T-helper 2 cell (primary cell): ENCODE results near the gene CUL5.

ENCODE experiments used
- DNase-seq, 5 experiments: peaks; one replicate each; pipeline versions ENCODE4 v3.0.0 to v3.0.0-alpha.2; 2012 to 2022
- total RNA-seq, 2 donors: gene quantifications; one replicate each; lab custom pipeline; 2026; lab: John Stamatoyannopoulos, UW

CUL5 gene
- 37.4 to 57.6 reads per million in 2 donors for total RNA-seq

DNA sequence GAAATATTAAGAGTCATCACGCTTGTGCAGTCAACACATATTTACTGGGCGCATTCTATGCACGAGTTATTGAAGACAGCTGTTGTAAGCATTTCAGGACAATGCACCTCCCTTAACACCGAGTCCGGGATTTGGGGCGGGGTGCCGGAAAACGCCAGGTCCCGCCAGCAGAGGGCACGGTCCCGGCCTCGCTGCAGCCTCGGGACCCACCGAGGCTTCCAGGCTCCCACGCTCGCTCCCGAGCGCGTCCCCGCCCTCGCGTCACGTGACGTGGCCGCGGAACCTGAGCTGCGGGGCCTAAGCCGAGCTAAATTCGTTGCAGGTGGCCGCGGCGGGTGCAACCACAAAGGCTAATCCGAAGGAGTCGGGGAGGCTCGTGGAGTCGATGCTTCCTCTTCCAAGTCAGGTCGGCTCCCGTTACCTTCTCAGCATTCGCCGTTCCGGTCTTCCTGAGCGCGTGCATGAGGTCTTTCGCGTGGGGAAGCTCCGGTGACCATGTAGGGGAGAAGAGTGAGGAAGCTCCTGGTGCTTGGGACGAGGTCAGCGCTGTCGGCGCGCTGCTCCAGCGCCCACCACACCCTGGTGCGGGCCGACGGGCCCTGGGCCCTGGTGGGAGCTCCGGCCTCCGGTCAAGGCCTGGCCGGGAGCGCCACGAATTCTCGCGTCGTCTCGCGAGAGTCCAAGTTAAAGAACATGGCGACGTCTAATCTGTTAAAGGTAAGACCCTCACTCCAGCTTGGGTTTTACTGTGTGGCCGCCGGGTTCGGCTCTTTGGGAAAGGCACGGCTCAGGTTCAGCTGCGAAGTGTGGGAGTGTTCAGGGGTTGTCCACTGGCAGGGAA, at the start of gene CUL5:
Gene CUL5, plus strand, starts transcription at position 243 of the 841 bp plus-strand sequence. Its CDS starts 451 bp downstream, at position 694.
- peak; percentile 75 to 92 (median 85) for DNase-seq

DNA sequence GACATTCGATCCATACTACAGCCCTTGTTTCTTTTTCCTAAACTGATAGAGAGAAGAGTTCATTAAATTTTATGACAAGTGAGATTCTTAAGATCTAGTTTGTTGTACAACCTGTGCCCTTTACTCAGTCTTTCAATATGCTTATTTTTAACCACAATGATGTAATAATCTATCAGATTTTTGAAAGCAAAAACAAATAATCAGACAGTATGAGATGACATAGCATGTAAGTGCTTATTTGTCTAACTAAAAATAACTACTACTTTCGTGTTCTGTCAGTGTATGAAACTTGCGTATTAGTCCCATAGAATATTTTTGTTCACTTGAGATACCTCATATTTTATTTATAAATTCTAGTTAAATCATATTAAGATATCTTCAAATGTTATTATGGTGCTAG, 47.2 kb upstream of the CUL5 start:
- no peak for DNase-seq

DNA sequence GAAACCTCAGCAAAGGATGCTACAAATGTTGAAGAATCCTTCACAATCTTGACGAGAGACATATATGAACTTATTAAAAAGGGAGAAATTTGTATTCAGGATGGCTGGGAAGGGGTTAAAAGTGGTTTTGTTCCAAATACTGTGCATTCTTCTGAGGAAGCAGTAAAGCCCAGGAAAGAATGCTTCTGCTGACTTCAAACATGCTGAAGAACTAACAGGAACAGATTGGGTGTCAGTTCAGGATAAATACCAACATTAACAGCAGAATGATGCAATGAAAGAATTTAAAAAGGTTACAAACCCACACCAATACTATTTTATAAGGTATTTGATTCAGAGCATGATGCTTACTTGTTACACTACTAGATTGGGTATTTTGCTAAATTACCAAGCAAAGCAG, 46.5 kb upstream of the CUL5 start:
- DNase-seq: no peak

DNA sequence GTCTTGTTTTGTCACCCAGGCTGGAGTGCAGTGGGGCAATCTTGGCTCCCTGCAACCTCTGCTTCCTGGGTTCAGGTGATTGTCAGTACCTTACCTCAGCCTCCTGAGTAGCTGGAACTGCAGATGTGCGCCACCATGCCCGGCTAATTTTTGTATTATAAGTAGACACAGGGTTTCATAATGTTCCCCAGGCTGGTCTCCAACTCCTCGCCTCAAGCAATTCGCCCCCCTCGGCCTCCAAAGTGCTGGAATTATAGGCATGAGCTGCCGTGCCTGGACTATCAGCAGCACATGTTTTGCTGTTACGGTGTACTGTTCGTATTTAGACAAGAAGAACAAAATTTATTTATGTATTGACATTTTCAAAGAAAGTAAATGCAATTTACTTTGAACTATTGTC, 45.6 kb upstream of the CUL5 start:
- no peak for DNase-seq

DNA sequence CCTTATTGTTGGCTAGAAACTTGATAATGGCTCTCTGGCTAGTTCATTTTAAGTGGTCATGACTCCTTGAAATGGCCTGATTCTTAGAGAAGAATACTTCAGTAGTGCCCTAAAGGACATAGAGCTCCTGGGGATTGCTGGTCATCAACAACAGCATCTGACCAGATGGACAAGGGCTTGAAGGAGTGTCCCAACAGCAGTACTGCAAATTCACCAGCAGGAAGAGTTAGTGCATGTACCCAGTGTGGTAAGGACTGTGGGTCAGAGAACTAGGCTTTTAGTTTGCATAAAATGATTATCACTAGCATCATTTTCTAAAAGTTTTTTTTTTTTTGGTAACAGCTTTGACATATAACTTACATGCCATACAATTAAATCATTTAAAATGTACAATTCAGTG, 39.5 kb upstream of the CUL5 start:
- no peak for DNase-seq

DNA sequence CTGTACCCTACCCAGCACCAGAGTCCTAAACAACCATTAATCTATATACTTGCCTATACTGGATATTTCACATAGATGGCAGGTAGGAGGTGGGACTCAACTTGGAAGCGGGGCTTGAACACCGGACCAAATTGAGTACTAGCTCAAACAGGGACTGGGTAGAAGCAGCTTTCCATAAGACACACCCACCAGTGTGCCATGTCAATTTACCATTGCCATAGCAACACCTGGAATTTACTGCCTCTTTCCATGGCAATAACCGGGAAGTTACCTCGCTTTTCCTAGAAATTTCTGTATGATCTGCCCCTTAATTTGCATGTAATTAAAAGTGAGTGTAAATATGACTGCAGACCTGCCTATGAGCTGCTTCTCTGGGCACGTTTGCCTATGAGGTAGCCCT, 38.6 kb upstream of the CUL5 start:
- DNase-seq: no peak

DNA sequence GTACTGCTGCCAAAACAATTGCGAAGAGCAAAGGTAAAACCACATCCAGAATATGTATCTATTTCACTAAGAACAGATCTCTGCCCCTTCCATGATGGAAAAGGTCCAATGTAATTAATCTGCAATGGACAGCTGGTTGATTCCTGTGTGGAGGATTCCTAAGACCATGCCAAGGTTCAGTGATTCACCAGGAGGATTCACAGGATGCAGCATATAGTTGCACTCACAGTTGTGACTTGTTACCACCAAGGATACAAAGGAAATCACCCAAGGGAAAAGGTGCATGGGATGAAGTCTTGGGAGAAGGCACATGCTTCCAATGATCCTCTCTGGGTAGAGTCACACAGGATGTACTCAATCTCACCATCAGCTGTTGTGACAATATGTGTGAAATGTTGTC, 35.1 kb upstream of the CUL5 start:
- no peak for DNase-seq

DNA sequence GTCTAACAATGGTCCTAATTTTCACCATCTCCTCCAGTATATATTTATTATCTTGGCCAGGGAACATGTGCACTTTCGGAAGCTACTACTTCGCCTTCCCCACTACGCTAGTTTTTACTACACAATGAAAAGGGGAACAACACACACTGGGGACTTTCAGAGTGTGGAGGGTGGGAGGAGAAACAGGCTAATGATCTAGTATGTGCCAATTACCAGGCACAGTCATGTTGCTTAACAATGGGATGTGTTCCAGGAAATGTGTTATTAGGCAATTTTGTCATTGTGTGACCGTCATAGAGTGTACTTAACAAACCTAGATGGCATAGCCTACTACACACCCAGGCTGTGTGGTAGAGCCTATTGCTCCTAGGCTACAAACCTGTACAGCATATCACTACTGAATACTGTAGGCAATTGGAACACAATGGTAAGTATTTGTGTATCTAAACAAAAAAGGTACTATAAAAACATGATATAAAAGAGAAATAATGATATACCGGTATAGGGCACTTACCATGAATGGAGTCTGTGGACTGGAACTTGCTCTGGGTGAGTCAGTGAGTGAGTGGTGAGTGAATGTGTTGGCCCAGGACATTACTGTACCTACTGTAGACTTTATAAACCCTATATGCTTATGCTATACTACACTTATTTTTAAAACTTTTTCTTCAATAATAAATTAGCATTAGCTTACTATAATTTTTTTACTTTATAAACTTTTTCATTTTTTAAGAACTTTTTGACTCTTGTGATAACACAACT, 20.1 kb upstream of the CUL5 start:
- DNase-seq: no peak

DNA sequence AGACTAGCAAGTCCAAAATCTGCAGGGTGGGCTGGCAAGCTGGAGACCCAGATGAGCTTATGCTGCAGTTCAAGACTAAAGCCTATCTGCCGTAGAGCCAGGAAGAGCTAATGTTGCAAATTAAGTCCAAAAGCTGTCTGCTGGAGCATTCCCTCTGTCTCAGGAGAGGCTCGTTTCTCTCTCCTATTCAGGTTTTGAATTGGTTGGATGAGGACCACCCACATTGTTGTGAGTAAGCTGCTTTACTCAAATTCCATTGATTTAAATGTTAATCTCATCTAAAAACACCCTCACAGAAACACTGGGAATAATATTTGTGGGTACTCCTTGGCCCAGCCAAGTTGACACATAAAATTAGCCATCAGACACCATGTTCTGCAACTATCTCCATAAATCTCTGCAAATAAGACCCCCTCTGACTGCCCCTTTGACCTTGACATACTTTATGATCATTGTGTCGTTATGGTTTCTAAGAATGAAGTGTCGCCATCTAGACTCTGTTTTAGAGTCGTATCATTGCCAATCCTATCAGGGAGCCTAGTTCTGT, 16.8 kb upstream of the CUL5 start:
- no peak for DNase-seq

DNA sequence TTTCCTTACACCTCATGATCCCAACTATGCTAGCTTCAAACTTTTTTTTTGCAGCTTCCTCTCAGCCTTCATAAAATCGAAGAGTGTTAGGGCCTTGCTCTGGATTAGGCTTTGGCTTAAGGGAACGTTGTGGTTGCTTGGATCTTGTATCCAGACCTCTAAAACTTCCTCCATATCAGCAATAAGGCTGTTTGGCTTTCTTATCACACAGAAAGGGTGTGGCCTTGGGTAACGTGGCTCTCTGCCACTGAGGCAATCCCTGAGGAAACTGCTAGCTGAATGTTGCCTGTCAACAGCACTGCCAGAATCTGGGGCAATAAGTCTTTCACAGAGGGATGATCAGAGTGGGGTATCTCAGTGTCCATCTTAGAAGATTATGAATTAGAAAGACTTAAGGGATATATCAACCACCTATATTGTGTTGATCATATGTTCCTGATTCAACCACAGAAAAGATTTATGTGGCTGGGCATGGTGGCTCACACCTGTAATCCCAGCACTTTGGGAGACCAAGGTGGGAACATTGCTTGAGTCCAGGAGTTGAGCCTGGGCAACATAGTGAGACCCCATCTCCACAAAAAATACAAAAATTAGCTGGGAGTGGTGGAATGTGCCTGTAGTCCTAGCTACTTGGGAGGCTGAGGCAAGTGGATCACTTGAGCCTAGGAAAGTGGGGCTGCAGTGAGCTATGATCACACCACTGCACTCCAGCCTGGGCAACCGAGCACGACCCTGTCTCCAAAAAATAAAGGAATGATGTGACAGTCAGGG, 12.5 kb upstream of the CUL5 start:
- no peak for DNase-seq

DNA sequence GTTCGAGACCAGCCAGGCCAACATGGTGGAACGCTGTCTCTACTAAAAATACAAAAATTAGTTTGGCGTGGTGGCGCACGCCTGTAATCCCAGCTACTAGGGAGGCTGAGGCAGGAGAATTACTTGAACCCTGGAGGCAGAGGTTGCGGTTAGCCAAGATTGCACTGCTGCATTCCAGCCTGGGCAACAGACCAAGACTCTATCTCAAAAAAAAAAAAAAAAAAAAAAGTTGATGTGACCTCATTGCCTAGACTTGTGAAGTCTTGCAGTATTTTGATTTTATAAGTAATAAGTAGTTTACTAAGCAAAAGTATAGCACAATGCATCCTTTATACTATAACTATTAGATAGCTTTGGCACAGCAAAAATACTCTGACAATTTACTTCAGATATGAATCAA, 9.9 kb upstream of the CUL5 start:
- DNase-seq: no peak

DNA sequence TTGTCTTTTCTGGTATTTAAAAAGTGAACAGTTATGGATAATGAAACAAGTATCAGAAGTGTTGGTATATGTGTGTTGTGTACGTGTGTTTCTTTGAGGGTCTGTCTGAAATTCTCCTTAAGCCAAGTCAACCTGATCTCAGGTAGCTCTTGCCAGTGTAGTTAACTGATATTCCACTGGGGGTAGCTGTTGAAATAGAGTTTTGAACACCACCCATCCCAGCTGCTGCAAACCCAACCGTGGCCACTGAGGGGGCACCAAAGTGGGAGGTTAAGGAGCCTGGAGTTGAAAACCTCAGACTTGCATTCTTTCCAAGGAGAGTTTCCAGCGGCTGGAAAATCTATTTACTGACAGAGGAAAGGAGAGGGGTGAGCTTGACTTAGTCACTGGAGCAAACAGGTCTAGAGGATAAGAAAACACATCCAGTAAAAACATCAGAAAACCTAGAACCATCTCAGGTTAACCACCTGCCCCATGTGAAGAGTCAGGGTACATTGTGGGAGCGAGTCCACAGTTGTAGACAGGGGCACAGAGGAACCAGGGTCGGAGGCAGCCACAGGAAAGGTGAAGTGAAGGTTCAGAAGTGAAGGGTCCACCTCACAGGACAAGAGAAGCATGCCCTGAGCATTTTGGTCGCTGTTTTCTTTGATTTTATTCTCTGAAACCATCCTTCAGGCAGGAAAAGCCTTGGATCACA, 8.8 kb upstream of the CUL5 start:
- peak in 2 of 5 experiments; percentile 8 to 43 for DNase-seq

DNA sequence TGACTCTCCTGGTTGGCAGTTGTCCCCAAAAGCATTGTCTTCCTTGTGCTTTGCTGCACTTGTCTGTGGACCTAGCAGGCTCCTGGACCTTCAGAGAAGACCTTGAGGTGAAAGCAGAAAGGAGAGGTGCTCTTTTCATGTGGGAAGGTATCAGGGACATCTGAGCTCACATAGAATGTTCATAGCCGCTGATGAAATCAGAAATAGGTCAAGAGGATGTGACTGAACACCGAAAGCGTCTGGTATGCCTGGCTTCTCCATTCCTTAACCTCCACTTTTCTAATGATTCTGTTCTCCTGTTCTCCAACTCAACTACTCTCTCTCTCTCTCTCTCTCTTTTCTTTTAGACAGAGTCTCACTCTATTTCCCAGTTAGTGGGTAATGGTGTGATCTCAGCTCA, 6.2 kb upstream of the CUL5 start:
- no peak for DNase-seq

DNA sequence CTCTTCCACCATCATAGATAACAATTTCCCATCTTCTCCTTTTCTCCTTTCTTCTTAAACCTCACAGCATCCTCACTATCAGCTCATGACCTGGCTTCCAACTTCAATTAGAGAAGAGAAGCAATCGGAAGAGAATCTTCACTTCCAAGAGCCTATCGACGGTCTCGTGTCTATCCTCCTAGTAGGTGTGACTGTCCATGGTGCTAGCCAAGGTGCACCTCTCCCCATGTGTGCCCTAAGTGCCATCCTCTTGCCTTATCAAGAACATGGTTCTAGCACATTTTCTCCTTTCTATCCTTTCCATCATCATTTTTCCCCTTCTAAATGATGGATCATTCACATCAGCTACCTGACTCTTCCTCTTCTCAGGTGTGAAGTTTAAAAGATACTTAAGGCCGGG, 5.1 kb upstream of the CUL5 start:
- DNase-seq: no peak

DNA sequence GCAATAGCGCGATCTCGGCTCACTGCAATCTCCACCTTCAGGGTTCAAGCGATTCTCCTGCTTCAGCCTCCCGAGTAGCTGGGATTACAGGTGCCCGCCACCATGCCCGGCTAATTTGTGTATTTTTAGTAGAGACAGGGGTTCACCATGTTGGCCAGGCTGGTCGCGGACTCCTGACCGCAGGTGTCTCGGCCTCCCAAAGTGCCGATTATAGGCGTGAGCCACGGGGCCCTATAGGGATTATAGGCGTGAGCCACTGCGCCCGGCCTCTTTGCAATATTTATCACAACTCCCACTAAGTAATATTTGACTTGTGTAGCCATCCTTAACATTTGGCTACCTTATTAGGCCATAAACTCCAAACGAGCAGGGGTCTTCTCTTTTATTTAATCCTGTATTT, 879 bp upstream of the CUL5 start:
- no peak for DNase-seq

DNA sequence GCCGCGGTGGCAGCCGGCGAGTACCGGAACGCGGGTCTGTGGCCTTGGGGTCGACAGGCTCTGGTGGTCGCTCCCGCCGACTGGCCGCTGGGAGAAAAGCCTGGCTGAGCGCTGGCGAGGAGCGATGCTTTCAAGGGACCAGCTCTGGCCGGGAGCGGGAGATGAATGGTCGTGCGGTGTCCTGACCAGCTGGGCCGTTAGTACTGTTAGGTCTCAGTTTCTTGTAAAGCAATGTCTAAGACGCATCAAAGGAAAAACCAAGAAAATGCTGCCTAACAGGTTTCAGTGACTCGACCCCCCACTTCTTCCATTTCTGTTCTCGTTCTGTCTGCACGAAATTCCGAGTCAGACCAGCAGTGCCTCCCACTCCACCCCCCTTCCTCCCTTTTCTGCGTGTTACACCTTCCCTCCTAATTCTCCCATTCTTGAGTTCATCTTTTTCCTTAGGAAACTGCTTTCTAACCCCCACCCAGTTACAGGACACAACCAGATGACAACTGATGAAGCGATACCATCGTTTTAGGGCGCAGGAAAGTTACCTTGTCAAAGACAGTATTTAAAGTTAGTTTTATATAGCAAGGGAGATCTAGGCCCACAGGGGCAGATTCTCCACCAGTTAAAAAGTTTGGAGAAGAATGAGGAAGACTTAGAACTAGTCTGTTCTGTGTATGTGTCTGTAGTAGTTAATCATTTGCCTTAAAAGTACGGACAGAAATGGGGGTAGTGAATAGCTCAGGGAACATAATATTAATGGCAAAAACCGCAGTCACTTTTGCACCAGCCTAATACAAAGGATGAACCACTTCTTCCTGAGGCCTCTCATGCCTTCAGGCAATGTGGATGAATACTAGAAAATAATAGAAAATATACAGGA, 1.0 kb downstream of the CUL5 start:
- DNase-seq: peak in 1 of 5 experiments; percentile 9

DNA sequence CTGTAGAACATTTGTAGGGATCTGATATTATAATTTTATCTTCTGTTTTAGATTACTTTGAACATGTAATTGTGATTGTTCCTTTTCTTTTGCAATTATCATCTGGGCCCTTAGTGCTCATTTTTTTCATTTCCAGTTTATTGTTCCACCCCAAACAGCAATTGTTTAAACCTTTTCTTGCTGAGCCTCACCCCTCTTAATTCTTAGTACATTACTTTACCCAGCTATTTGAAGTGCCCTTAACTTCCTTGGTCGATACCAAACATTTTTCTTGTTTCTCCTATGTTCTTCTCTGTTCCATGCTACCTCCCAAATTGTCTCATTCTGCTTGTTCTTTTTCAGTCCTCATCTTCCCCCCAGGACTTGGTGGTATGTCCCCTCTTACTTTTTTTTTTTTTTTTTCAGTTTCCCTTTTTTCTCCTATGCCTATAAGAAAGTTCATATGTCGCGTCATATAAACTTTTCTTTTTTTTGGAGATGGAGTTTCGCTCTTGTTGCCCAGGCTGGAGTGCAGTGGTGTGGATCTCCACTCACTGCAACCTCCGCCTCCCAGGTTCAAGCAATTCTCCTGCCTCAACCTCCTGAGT, 3.5 kb downstream of the CUL5 start:
- no peak for DNase-seq

DNA sequence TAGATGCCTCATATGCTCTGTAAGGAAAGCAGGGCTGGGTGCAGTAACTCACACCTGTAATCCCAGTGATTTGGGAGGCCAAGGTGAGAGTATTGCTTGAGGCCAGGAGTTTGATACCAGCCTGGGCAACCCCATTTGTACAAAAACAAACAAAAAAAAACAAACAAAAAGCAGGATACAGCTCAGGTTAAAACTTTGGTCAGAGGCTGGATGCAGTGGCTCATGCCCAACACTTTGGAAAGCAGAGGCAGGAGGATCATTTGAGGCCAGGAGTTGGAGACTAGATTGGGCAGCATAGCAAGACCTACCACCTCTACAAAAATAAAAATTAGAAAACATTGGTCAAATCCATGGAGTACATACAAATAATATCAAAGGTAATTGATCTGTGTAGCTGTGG, 7.9 kb downstream of the CUL5 start:
- no peak for DNase-seq

DNA sequence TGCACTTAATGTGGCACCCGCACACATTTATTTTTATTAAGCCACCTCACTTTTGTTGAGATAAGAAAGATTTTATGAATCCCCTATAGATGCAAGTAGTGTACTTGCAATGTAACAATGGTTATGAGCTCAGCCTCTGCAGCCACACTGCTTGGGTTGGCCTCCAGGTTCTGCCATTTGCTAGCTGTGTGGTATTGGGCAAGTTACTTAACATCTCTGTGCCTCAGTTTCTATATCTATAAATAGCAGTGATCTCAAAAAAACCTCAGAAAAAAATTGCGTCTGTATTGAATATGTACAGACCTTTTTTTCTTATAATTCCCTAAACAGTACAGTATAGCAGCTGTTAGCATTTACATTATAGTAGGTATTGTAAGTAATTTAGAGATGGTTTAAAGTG, 10.0 kb downstream of the CUL5 start:
- DNase-seq: no peak

DNA sequence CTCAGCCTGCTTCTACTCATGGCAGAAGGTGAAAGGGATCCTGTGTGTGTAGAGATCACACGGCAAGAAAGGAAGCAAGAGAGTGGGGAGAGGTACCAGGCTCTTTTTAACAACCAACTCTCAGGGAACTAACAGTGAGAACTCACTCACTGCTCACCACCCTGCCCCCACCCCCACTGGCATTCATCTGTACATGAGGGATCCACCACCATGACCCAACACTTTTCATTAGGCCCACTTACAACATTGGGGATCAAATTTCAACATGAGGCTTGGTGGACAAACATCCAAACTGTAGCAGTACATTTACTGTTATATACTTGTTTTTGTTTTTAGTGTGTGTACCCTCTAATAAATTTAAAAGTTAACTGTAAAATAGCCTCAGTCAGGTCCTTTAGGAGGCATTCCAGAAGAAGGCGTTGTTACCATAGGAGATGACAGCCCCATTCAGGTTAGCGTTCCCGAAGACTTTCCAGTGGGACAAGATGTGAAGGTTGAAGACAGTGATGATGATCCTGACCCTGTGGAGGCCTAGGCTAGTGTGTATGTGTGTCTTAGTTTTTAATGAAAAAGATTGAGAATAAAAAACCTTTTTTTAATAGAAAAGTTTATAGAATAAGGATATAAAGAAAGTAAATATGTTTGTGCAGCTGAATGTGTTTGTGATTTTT, 11.3 kb downstream of the CUL5 start:
- DNase-seq: no peak
